DOHH2 (cell line): ENCODE results near the gene METTL27.

Source experiments
- EZH2phosphoT487 ChIP-seq: fragments of 200-600 bp; sonication (generic); IDR thresholded peaks from 2 replicates; pipeline ENCODE4 v1.6.1; 2017; ENCODE audit warnings: borderline replicate concordance, mild to moderate bottlenecking, antibody characterized with exemption, low read length, moderate library complexity, mixed read lengths
- TF ChIP-seq, protein P1 (sequence below): fragments of 200-600 bp; sonication (generic); IDR thresholded peaks from one replicate; pipeline ENCODE4 v1.5.1; 2014; ENCODE audit warnings: antibody characterized with exemption, mild to moderate bottlenecking, low read depth, low read length; ENCODE audit not compliant: poor library complexity, severe bottlenecking

DNA sequence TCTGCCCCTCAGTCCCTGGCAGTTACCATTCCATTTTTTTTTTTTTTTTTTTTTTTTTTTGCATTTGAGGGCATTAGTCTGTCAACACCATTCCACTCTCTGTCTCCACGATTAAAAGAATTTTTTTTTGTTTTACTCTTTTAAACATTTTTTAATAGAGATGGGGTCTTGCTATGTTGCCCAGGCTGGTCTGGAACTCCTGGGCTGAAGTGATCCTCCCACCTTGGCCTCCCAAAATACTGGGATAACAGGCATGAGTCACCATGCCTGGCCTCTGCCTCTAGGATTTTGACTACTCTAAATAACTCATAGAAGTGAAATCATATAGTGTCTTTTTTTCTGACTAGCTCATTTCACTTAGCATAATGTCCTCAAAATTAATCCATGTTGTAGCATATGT, 55.7 kb downstream of the METTL27 start:
- TF ChIP-seq, protein P1, sequence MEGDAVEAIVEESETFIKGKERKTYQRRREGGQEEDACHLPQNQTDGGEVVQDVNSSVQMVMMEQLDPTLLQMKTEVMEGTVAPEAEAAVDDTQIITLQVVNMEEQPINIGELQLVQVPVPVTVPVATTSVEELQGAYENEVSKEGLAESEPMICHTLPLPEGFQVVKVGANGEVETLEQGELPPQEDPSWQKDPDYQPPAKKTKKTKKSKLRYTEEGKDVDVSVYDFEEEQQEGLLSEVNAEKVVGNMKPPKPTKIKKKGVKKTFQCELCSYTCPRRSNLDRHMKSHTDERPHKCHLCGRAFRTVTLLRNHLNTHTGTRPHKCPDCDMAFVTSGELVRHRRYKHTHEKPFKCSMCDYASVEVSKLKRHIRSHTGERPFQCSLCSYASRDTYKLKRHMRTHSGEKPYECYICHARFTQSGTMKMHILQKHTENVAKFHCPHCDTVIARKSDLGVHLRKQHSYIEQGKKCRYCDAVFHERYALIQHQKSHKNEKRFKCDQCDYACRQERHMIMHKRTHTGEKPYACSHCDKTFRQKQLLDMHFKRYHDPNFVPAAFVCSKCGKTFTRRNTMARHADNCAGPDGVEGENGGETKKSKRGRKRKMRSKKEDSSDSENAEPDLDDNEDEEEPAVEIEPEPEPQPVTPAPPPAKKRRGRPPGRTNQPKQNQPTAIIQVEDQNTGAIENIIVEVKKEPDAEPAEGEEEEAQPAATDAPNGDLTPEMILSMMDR = no peak
- TF ChIP-seq EZH2phosphoT487 = no peak
